NB4 (cell line): Measurements from ENCODE around the gene AP1B1.

Experiments used
- CTCF ChIP-seq: IDR thresholded peaks from one replicate; pipeline ENCODE4 v1.5.1; 2012; ENCODE audit warnings: low read depth, low read length
- POLR2A ChIP-seq: IDR thresholded peaks from 2 replicates; pipeline ENCODE4 v1.6.1; 2011; ENCODE audit warnings: mild to moderate bottlenecking; ENCODE audit not compliant: insufficient read length; ENCODE audit errors: extremely low read depth

GRCh38 chr22:29328566-29329500 lies 59.5 kb downstream of the AP1B1 start:
- TF ChIP-seq POLR2A: no peak
- TF ChIP-seq CTCF: no peak
